Skeletal muscle cell (primary cell): Measurements from ENCODE around the gene PLSCR1.
A peak's percentile ranks its signal among the peaks of the same experiment; 100 is the strongest.
"Not testable (repeated sequence)": the region's sequence is repeated elsewhere in the genome, so short reads cannot be mapped to it uniquely, and the experiment has no call there.

Experiments
- DNase-seq: peaks from one replicate; pipeline ENCODE4 v3.0.0-alpha.2; 2010; ENCODE audit warnings: low read depth
- H3K4me3 ChIP-seq: 2 replicates; pipeline ENCODE4 v1.5.1; 2011; ENCODE audit warnings: low read depth, mild to moderate bottlenecking, control low read depth, low read length, moderate library complexity

Gene PLSCR1

GRCh38 chr3:146550743-146551510 is 6.5 kb upstream of the PLSCR1 start:
- H3K4me3 ChIP-seq = no peak overlapping the region
- DNase-seq = peak; percentile 89

GRCh38 chr3:146550070-146550615 is 5.7 kb upstream of the PLSCR1 start:
- H3K4me3 ChIP-seq = no peak overlapping the region
- DNase-seq = no peak

GRCh38 chr3:146547235-146547835 is 2.9 kb upstream of the PLSCR1 start:
- no peak overlapping the region for H3K4me3 ChIP-seq
- DNase-seq = no peak

GRCh38 chr3:146546366-146546965 is 2.1 kb upstream of the PLSCR1 start:
- H3K4me3 ChIP-seq = no peak overlapping the region
- no peak for DNase-seq

- no peak for DNase-seq
Measured at GRCh38 chr3:146544929-146545528, 622 bp upstream of the PLSCR1 start.

GRCh38 chr3:146543461-146544001 is 876 bp downstream of the PLSCR1 start:
- no peak for DNase-seq
- peak overlapping the region; percentile 73 for H3K4me3 ChIP-seq

More at GRCh38 chr3:146544929-146545528, 622 bp upstream of the PLSCR1 start:
- peak overlapping the region; percentile 73 for H3K4me3 ChIP-seq

- H3K4me3 ChIP-seq = peak overlapping the region; percentile 73
- no peak for DNase-seq
Measured at GRCh38 chr3:146542978-146543377, 1.4 kb downstream of the PLSCR1 start.

GRCh38 chr3:146542179-146542578 is 2.2 kb downstream of the PLSCR1 start:
- H3K4me3 ChIP-seq = peak overlapping the region; percentile 17
- DNase-seq = no peak

- no peak for DNase-seq
- H3K4me3 ChIP-seq = no peak overlapping the region
Measured at GRCh38 chr3:146540978-146541377, 3.4 kb downstream of the PLSCR1 start.

GRCh38 chr3:146540236-146540635 is 4.2 kb downstream of the PLSCR1 start:
- DNase-seq = no peak
- H3K4me3 ChIP-seq = no peak overlapping the region

- no peak overlapping the region for H3K4me3 ChIP-seq
- no peak for DNase-seq
Measured at GRCh38 chr3:146539315-146539714, 5.1 kb downstream of the PLSCR1 start.

GRCh38 chr3:146537603-146538002 is 6.8 kb downstream of the PLSCR1 start:
- H3K4me3 ChIP-seq = no peak overlapping the region
- no peak for DNase-seq

- DNase-seq = no peak
- no peak overlapping the region for H3K4me3 ChIP-seq
Measured at GRCh38 chr3:146536681-146537080, 7.7 kb downstream of the PLSCR1 start.

- H3K4me3 ChIP-seq = no peak overlapping the region
- DNase-seq = no peak
Measured at GRCh38 chr3:146532406-146532805, 12.0 kb downstream of the PLSCR1 start.

- DNase-seq = no peak
- no peak overlapping the region for H3K4me3 ChIP-seq
Measured at GRCh38 chr3:146530609-146531008, 13.8 kb downstream of the PLSCR1 start.

- no peak overlapping the region for H3K4me3 ChIP-seq
- DNase-seq = no peak
Measured at GRCh38 chr3:146529021-146529420, 15.4 kb downstream of the PLSCR1 start.

GRCh38 chr3:146524961-146525360 is 19.4 kb downstream of the PLSCR1 start:
- no peak overlapping the region for H3K4me3 ChIP-seq
- no peak for DNase-seq

- H3K4me3 ChIP-seq = no peak overlapping the region
- no peak for DNase-seq
Measured at GRCh38 chr3:146523531-146523930, 20.9 kb downstream of the PLSCR1 start.

GRCh38 chr3:146522174-146523158 is 21.9 kb downstream of the PLSCR1 start:
- not testable (repeated sequence) for H3K4me3 ChIP-seq, DNase-seq
